Choroid plexus epithelial cell (primary cell): ENCODE data around the gene COL4A1.

Experiments used
- DNase-seq: peaks from one replicate; pipeline ENCODE4 v3.0.0-alpha.2; 2010; ENCODE audit warnings: low read depth
- H3K4me3 ChIP-seq: 2 replicates; pipeline ENCODE4 v1.5.1; 2011; ENCODE audit warnings: low read depth, mild to moderate bottlenecking, control low read depth, low read length, moderate library complexity
- CTCF ChIP-seq: conservative IDR thresholded peaks from 2 replicates; pipeline ENCODE4 v1.5.1; 2011; ENCODE audit warnings: low read depth, mild to moderate bottlenecking, control low read depth, inconsistent platforms, low read length, moderate library complexity

Gene COL4A1

GRCh38 chr13:110156301-110157049 is 150.5 kb downstream of the COL4A1 start:
- TF ChIP-seq CTCF: no peak
- DNase-seq: peak; percentile 43
- no peak overlapping the region for H3K4me3 ChIP-seq

GRCh38 chr13:110155072-110155471 is 151.9 kb downstream of the COL4A1 start:
- DNase-seq: no peak
- no peak for TF ChIP-seq CTCF
- H3K4me3 ChIP-seq: no peak overlapping the region

GRCh38 chr13:110154410-110154933 is 152.5 kb downstream of the COL4A1 start:
- DNase-seq: no peak
- TF ChIP-seq CTCF: no peak

GRCh38 chr13:110152351-110152750 is 154.6 kb downstream of the COL4A1 start:
- H3K4me3 ChIP-seq: no peak overlapping the region
- DNase-seq: no peak
- TF ChIP-seq CTCF: no peak

More at GRCh38 chr13:110154410-110154933, 152.5 kb downstream of the COL4A1 start:
- H3K4me3 ChIP-seq: no peak overlapping the region

GRCh38 chr13:110151462-110151861 is 155.5 kb downstream of the COL4A1 start:
- DNase-seq: no peak
- TF ChIP-seq CTCF: no peak
- H3K4me3 ChIP-seq: no peak overlapping the region

GRCh38 chr13:110150384-110151101 is 156.4 kb downstream of the COL4A1 start:
- H3K4me3 ChIP-seq: no peak overlapping the region
- TF ChIP-seq CTCF: no peak
- DNase-seq: no peak
